CD14-positive monocyte (primary cell): Measurements from ENCODE around the gene HOGA1. TPM values are rescaled to one million over a fixed set of nuclear protein-coding genes. Genes with fewer than 3 reads are reported as not detected.

Source experiments
- DNase-seq, 3 donors: peaks; one replicate each; pipeline ENCODE4 v3.0.0-alpha.2; 2011 to 2022
- H2AFZ ChIP-seq: 2 replicates; pipeline ENCODE4 v1.6.0; 2012; ENCODE audit warnings: mild to moderate bottlenecking, low read depth, low read length, inconsistent platforms; ENCODE audit not compliant: insufficient read depth, poor library complexity, severe bottlenecking
- H3K27ac ChIP-seq, 2 donors: 1 replicate in 1 of 2; 2 replicates in 1 of 2; pipeline ENCODE4 v1.5.1; 2012 to 2013; ENCODE audit warnings: low read length in 2 of 2, control low read depth in 1 of 2, inconsistent platforms in 1 of 2, low read depth in 1 of 2, mild to moderate bottlenecking in 1 of 2
- H3K27me3 ChIP-seq, 2 donors: one replicate each; pipeline versions ENCODE4 v1.6.0 to v1.6.1; 2011 to 2013; ENCODE audit warnings: low read length in 2 of 2; ENCODE audit not compliant: control insufficient read depth in 2 of 2, insufficient read depth in 2 of 2
- H3K36me3 ChIP-seq, 2 donors: replicated peaks in 1 of 2; 1 replicate in 1 of 2; 2 replicates in 1 of 2; pipeline versions ENCODE4 v1.5.1 to v1.6.1; 2012 to 2013; ENCODE audit warnings: low read length in 2 of 2, control low read depth in 1 of 2, inconsistent platforms in 1 of 2, mild to moderate bottlenecking in 1 of 2; ENCODE audit not compliant: insufficient read depth in 2 of 2, control insufficient read depth in 1 of 2
- H3K4me1 ChIP-seq, 2 donors: 1 replicate in 1 of 2; 2 replicates in 1 of 2; pipeline versions ENCODE4 v1.5.1 to v1.6.1; 2012 to 2013; ENCODE audit warnings: low read length in 2 of 2, control low read depth in 1 of 2, inconsistent platforms in 1 of 2, mild to moderate bottlenecking in 1 of 2, moderate library complexity in 1 of 2; ENCODE audit not compliant: insufficient read depth in 2 of 2, control insufficient read depth in 1 of 2
- H3K4me2 ChIP-seq: replicated peaks from 2 replicates; pipeline ENCODE3; 2012; ENCODE audit warnings: low read length, moderate library complexity, mild to moderate bottlenecking; ENCODE audit not compliant: poor library complexity, severe bottlenecking; ENCODE audit errors: extremely low read depth
- H3K4me3 ChIP-seq, 3 experiments: fragments of 200-600 bp in 1 of 3; sonication (generic) in 1 of 3; replicated peaks in 1 of 3; 1 replicate in 2 of 3; 2 replicates in 1 of 3; pipeline ENCODE4 v1.5.1; 2011 to 2013; ENCODE audit warnings: low read length in 3 of 3, mild to moderate bottlenecking in 3 of 3, control low read depth in 2 of 3, low read depth in 2 of 3, inconsistent platforms in 1 of 3, moderate library complexity in 1 of 3
- H3K79me2 ChIP-seq: 2 replicates; pipeline ENCODE4 v1.6.0; 2012; ENCODE audit warnings: mild to moderate bottlenecking, control low read depth, inconsistent platforms, low read length, moderate library complexity; ENCODE audit not compliant: insufficient read depth
- H3K9ac ChIP-seq: 2 replicates; pipeline ENCODE4 v1.6.0; 2017; ENCODE audit warnings: low read length, mild to moderate bottlenecking; ENCODE audit not compliant: insufficient read depth, poor library complexity, severe bottlenecking
- H3K9me3 ChIP-seq, 2 donors: replicated peaks in 1 of 2; 1 replicate in 1 of 2; 2 replicates in 1 of 2; pipeline versions ENCODE4 v1.5.1 to v1.6.1; 2012 to 2013; ENCODE audit warnings: low read length in 2 of 2, control low read depth in 1 of 2; ENCODE audit not compliant: control insufficient read depth in 1 of 2, insufficient read depth in 1 of 2
- H4K20me1 ChIP-seq: 2 replicates; pipeline ENCODE4 v1.6.0; 2012; ENCODE audit warnings: mild to moderate bottlenecking, low read length, control low read depth, moderate library complexity; ENCODE audit not compliant: insufficient read depth
- H3K27ac Mint-ChIP-seq, 7 donors: one replicate each; pipeline ENCODE4 v1.8.0; 2020; ENCODE audit warnings: mild to moderate bottlenecking in 7 of 7, mixed read lengths in 7 of 7, moderate library complexity in 6 of 7, inconsistent platforms in 2 of 7
- H3K27me3 Mint-ChIP-seq, 3 donors: one replicate each; pipeline ENCODE4 v1.8.0; 2021 to 2022; ENCODE audit warnings: low read depth in 3 of 3, mild to moderate bottlenecking in 3 of 3, mixed read lengths in 3 of 3, moderate library complexity in 3 of 3, inconsistent platforms in 1 of 3
- H3K36me3 Mint-ChIP-seq, 2 donors: one replicate each; pipeline ENCODE4 v1.8.0; 2020; ENCODE audit warnings: mixed read lengths in 2 of 2, inconsistent platforms in 1 of 2, mild to moderate bottlenecking in 1 of 2
- H3K4me1 Mint-ChIP-seq: one replicate; pipeline ENCODE4 v1.8.0; 2020; ENCODE audit warnings: mild to moderate bottlenecking, mixed read lengths
- H3K4me3 Mint-ChIP-seq, 2 donors: one replicate each; pipeline ENCODE4 v1.8.0; 2020; ENCODE audit warnings: mild to moderate bottlenecking in 2 of 2, mixed read lengths in 2 of 2, moderate library complexity in 1 of 2
- H3K9me3 Mint-ChIP-seq, 7 donors: one replicate each; pipeline ENCODE4 v1.8.0; 2020 to 2022; ENCODE audit warnings: mixed read lengths in 7 of 7, mild to moderate bottlenecking in 6 of 7, moderate library complexity in 6 of 7, inconsistent platforms in 2 of 7
- WGBS: methylation state at CpG from one replicate; pipeline ENCODE4 v1.1.5; 2013; ENCODE audit warnings: missing lambda C conversion rate; ENCODE audit not compliant: insufficient coverage; 5-methylcytosine and 5-hydroxymethylcytosine counted together
- intact Hi-C, 2 donors: fragments of 100-400 bp; cut with micrococcal nuclease; formaldehyde crosslinking; loops; one replicate each; pipeline versions ENCODE4 v1.15.0 to v1.15.1; 2023
- polyA plus RNA-seq, 3 donors: library from polyadenylated mRNA; depleted of rRNA in 1 of 3; unstranded in 2 of 3; stranded (reverse) in 1 of 3; fragments of 300-500 nt in 2 of 3; fragments of >200 nt in 1 of 3; fragmentation: Illumina TruSeq in 2 of 3; gene quantifications; 1 replicate in 2 of 3; 2 replicates in 1 of 3; pipeline ENCODE4 v1.2.3, GENCODE V29; 2012 to 2021
- TF ChIP-seq, protein P1 (sequence below): fragments of 200-600 bp; IDR thresholded peaks from one replicate; pipeline ENCODE4 v1.8.0; 2022; ENCODE audit warnings: antibody characterized with exemption, mild to moderate bottlenecking

The HOGA1 gene
- polyA plus RNA-seq, 3 donors: not detected

DNA sequence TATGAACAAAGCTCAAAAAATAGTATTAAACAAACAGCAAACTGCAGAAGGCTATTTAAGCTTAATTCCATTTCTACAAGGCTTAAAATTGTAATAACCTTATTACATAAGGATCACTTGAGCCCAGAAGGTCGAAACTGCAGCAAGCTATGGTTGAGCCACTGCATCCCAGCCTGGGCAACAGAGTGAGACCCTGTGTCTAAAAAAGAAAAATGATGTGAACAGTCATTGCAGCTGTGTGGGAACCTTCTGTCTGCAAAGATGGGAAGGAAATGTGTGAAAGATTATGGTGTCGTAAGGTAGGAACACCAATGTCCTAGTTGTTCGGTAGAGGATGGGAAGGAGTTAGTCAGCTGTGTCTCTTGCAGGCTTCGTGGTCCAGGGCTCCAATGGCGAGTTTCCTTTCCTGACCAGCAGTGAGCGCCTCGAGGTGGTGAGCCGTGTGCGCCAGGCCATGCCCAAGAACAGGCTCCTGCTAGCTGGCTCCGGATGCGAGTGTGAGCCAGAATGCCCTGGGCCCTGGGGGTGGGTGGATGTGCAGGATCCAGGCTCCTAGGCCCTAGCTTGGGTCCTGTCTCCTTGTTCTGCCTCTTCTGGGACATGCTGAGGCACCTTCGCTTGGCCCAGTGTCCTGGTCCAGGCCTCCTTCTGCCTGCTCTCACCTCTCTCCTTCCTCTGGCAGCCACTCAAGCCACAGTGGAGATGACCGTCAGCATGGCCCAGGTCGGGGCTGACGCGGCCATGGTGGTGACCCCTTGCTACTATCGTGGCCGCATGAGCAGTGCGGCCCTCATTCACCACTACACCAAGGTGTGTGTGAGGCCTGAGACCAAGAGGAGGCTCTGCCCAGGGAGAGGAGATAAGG lies 14.4 kb downstream of the HOGA1 start:
- Histone ChIP-seq H3K4me2 (no peak overlapping the region), H3K36me3 (no peaks in the 10 kb centered on the region), H3K27me3 (no peaks in the 10 kb centered on the region), H3K79me2 (no peaks in the 10 kb centered on the region), H3K27ac (no peak overlapping the region), H3K4me3 (no peak overlapping the region), H3K9me3 (no peaks in the 10 kb centered on the region), H3K9ac (no peak overlapping the region), H4K20me1 (no peaks in the 10 kb centered on the region), H2AFZ (no peak overlapping the region), H3K4me1 (no peaks in the 10 kb centered on the region)
- TF ChIP-seq, protein P1, sequence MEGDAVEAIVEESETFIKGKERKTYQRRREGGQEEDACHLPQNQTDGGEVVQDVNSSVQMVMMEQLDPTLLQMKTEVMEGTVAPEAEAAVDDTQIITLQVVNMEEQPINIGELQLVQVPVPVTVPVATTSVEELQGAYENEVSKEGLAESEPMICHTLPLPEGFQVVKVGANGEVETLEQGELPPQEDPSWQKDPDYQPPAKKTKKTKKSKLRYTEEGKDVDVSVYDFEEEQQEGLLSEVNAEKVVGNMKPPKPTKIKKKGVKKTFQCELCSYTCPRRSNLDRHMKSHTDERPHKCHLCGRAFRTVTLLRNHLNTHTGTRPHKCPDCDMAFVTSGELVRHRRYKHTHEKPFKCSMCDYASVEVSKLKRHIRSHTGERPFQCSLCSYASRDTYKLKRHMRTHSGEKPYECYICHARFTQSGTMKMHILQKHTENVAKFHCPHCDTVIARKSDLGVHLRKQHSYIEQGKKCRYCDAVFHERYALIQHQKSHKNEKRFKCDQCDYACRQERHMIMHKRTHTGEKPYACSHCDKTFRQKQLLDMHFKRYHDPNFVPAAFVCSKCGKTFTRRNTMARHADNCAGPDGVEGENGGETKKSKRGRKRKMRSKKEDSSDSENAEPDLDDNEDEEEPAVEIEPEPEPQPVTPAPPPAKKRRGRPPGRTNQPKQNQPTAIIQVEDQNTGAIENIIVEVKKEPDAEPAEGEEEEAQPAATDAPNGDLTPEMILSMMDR: no peak
- peak overlapping the region in 1 of 7 donors; percentile 1 for H3K27ac Mint-ChIP-seq
- H3K36me3 Mint-ChIP-seq: no peaks in the 10 kb centered on the region
- WGBS: 75% methylated on average over 12 of the region's 19 CpGs
- H3K27me3 Mint-ChIP-seq: peaks cover 0 to 4% (median 2%) of the 10 kb centered on the region in 3 donors
- no peak for DNase-seq
- H3K9me3 Mint-ChIP-seq: peaks cover 0 to 1% (median 0%) of the 10 kb centered on the region in 7 donors
- intact Hi-C loops: no loop called here
- H3K4me3 Mint-ChIP-seq: no peak overlapping the region
- no peaks in the 10 kb centered on the region for H3K4me1 Mint-ChIP-seq

DNA sequence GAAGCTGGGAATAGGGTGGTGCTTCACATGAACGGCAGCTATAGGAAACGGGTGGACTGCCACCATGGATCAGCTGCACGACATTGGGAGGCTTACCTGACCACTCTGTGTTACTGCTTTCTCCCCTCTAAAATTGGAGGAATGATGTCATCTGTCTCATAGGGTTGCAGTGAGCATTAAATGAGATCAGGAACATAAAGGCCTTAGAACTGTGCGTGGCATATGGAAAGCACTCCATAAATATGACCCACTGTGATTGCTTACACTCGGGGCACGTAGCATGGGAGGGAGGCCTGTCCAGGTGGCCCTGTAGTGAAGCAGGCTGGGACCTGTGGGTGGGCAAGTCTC lies 15.1 kb downstream of the HOGA1 start:
- Histone ChIP-seq H2AFZ (no peak overlapping the region), H3K4me3 (no peak overlapping the region), H3K27ac (no peak overlapping the region), H3K27me3 (no peaks in the 10 kb centered on the region), H3K9me3 (no peaks in the 10 kb centered on the region), H3K9ac (no peak overlapping the region), H3K4me1 (no peaks in the 10 kb centered on the region), H3K4me2 (no peak overlapping the region), H3K79me2 (no peaks in the 10 kb centered on the region), H4K20me1 (no peaks in the 10 kb centered on the region), H3K36me3 (no peaks in the 10 kb centered on the region)
- Mint-ChIP-seq H3K4me3 (no peak overlapping the region), H3K27ac (no peak overlapping the region), H3K27me3 (peaks cover 0 to 4% (median 2%) of the 10 kb centered on the region in 3 donors), H3K9me3 (peaks cover 0 to 1% (median 0%) of the 10 kb centered on the region in 7 donors), H3K4me1 (no peaks in the 10 kb centered on the region), H3K36me3 (no peaks in the 10 kb centered on the region)
- TF ChIP-seq, protein P1: no peak
- WGBS: 100% methylated on average over 3 of the region's 6 CpGs
- intact Hi-C loops: no loop called here
- DNase-seq: no peak
